Activated CD8-positive, alpha-beta T cell treated with anti-CD3 and anti-CD28 coated beads for 36 hours (primary cell): ENCODE results near the gene GPX3. TPM values are rescaled to one million over a fixed set of nuclear protein-coding genes. Genes with fewer than 3 reads are reported as not detected.
A peak's percentile ranks its signal among the peaks of the same experiment; 100 is the strongest.

Source experiments
- ATAC-seq: fragments of 200-7000 bp; cut with Tn5 transposase; one replicate; pipeline ENCODE4 v1.10.0; 2021; ENCODE audit warnings: mild to moderate bottlenecking, moderate library complexity
- CTCF ChIA-PET: fragments of 350-600 bp; sonication (Branson Sonifier 250); formaldehyde crosslinking; loops from one replicate; lab custom pipeline; 2021; ENCODE audit warnings: antibody characterized with exemption; lab: Charles Lee
- POLR2A ChIA-PET: fragments of 350-600 bp; sonication (Branson Sonifier 250); formaldehyde crosslinking; loops from one replicate; lab custom pipeline; 2021; ENCODE audit warnings: antibody characterized with exemption; lab: Charles Lee
- DNase-seq: peaks from one replicate; pipeline ENCODE4 v3.0.0-alpha.2; 2020
- H3K27ac Mint-ChIP-seq: one replicate; pipeline ENCODE4 v1.8.0; 2021; ENCODE audit warnings: mild to moderate bottlenecking, mixed read lengths
- H3K27me3 Mint-ChIP-seq: one replicate; pipeline ENCODE4 v1.8.0; 2021; ENCODE audit warnings: mixed read lengths
- H3K36me3 Mint-ChIP-seq: one replicate; pipeline ENCODE4 v1.8.0; 2021; ENCODE audit warnings: low read depth, mixed read lengths
- H3K4me1 Mint-ChIP-seq: one replicate; pipeline ENCODE4 v1.8.0; 2021; ENCODE audit warnings: low read depth, mixed read lengths
- H3K4me3 Mint-ChIP-seq: one replicate; pipeline ENCODE4 v1.8.0; 2021; ENCODE audit warnings: mild to moderate bottlenecking, moderate library complexity, mixed read lengths
- H3K9me3 Mint-ChIP-seq: one replicate; pipeline ENCODE4 v1.8.0; 2021; ENCODE audit warnings: mixed read lengths
- CTCF ChIP-seq: fragments of 200-600 bp; IDR thresholded peaks from one replicate; pipeline ENCODE4 v1.8.0; 2022; ENCODE audit warnings: antibody characterized with exemption, mild to moderate bottlenecking
- intact Hi-C: fragments of 100-400 bp; cut with micrococcal nuclease; formaldehyde crosslinking; loops from one replicate; pipeline ENCODE4 v1.10.0; 2022
- total RNA-seq, 2 experiments: library from RNA; stranded (reverse); gene quantifications; one replicate each; pipeline ENCODE4 v1.2.3, GENCODE V29; 2021

Gene GPX3
- total RNA-seq, 2 experiments from 2014 or later: not detected

- H3K4me1 Mint-ChIP-seq: peaks cover 6% of the 10 kb centered on the region
- ATAC-seq: no peak
- intact Hi-C loops: no loop called here
- ChIA-PET CTCF (interaction anchor here (1.3 to 2.1 kb wide), 2 partner anchors 15 to 78 kb away, joined by 4 to 12 read pairs; no protein-coding TSS in a partner anchor), POLR2A (no interaction called here)
- no peak overlapping the region for H3K27ac Mint-ChIP-seq
- no peaks in the 10 kb centered on the region for H3K9me3 Mint-ChIP-seq
- DNase-seq: no peak
- H3K36me3 Mint-ChIP-seq: peaks cover 69% of the 10 kb centered on the region
- no peak overlapping the region for H3K4me3 Mint-ChIP-seq
- no peak for TF ChIP-seq CTCF
- H3K27me3 Mint-ChIP-seq: no peaks in the 10 kb centered on the region
These were observed 16.2 kb downstream of the GPX3 start for GRCh38 chr5:151036556-151036955.

GRCh38 chr5:151037561-151038411 lies 17.4 kb downstream of the GPX3 start:
- Mint-ChIP-seq H3K27ac (no peak overlapping the region), H3K4me1 (peaks cover 6% of the 10 kb centered on the region), H3K27me3 (no peaks in the 10 kb centered on the region), H3K4me3 (no peak overlapping the region), H3K36me3 (peaks cover 69% of the 10 kb centered on the region), H3K9me3 (no peaks in the 10 kb centered on the region)
- no peak for TF ChIP-seq CTCF
- intact Hi-C loops: no loop called here
- DNase-seq (no peak), ATAC-seq (no peak)
- CTCF ChIA-PET: interaction anchor here (2.2 to 2.5 kb wide), 2 partner anchors 14 to 78 kb away, joined by 12 to 18 read pairs; no protein-coding TSS in a partner anchor
- POLR2A ChIA-PET: interaction anchor here (1.5 kb wide), 1 partner anchor 12 kb away, joined by 3 read pairs; no protein-coding TSS in a partner anchor

- DNase-seq: no peak
- Mint-ChIP-seq H3K4me3 (no peak overlapping the region), H3K36me3 (peaks cover 70% of the 10 kb centered on the region), H3K9me3 (no peaks in the 10 kb centered on the region), H3K27me3 (no peaks in the 10 kb centered on the region), H3K4me1 (peaks cover 6% of the 10 kb centered on the region), H3K27ac (peak overlapping the region; percentile 57)
- no peak for ATAC-seq
- TF ChIP-seq CTCF: no peak
- intact Hi-C loops: no loop called here
- ChIA-PET POLR2A (interaction anchor here (1.5 kb wide), 1 partner anchor 13 kb away, joined by 3 read pairs; no protein-coding TSS in a partner anchor), CTCF (interaction anchor here (0.9 to 2.5 kb wide), 4 partner anchors 10 to 79 kb away, joined by 3 to 18 read pairs (median 15); no protein-coding TSS in a partner anchor)
These were observed 18.0 kb downstream of the GPX3 start for GRCh38 chr5:151038412-151038745.

DNA sequence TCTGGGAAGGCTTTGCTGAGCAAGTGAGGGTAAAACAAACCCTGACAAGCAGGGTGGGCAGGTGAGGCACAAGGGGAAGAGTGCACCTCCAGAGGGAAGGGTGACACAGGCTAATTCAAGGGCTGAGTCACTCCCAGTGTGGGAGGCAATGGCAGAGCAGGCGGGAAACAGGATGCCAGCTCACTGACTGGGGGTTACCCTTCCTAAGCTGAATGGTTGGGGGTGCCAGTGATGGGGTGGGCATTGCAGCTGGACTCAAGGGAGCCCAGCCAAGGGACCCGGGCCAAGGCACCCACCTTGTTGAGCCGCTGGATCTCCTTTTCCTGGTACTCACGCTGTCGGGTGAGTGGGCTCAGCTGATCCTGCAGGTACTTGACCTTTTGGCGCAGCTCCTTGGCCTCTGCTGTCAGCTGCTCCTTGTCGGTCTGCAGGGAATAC lies 18.4 kb downstream of the GPX3 start:
- Mint-ChIP-seq H3K4me3 (no peak overlapping the region), H3K27ac (peak overlapping the region; percentile 57), H3K27me3 (no peaks in the 10 kb centered on the region), H3K4me1 (peaks cover 6% of the 10 kb centered on the region), H3K9me3 (no peaks in the 10 kb centered on the region), H3K36me3 (peaks cover 70% of the 10 kb centered on the region)
- TF ChIP-seq CTCF: no peak
- ATAC-seq: peak; percentile 87
- intact Hi-C loops: no loop called here
- POLR2A ChIA-PET: interaction anchor here (1.5 kb wide), 1 partner anchor 13 kb away, joined by 3 read pairs; no protein-coding TSS in a partner anchor
- CTCF ChIA-PET: interaction anchor here (0.9 to 2.5 kb wide), 6 partner anchors 9 to 125 kb away, joined by 3 to 18 read pairs (median 8); no protein-coding TSS in a partner anchor
- peak; percentile 56 for DNase-seq
